ENCODE measurements around the gene CELF2.

CELF2 gene

DNA sequence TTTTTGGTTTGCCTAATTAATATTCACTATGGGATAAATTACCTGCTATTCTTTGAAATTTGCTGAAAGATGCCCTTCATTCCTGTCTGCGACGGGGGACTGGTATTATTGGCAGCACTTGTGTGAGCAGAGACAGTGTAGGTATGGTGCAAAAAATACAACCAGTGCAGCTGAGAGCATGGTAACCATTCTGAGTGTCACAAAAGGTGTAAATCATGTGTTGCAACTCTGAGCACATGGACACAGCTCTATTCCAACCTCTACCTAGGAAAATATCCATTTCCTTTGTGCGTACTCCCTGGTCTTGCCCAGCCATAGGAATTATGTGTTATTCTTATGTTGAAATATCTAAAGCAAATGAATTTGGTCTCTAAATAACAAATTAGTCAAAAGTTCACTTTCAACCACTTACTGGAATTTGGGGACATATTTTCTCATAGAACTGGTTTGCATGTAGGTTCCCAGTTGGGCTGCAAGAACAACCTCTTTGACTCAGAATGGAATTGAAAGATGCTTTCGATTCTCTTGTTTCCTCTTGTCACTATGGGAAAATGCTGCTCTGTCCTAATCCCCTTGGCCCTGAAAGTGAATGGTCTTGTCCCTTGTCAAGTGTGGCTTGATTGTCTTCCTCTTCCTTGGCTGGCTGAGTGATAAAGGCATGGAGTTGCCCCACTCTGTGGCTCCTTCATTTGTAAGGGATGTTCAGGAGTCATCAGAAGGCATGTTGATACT is 57.0 kb downstream of the CELF2 start:
- POLR2A ChIA-PET: no interaction called here
- H3K36me3 ChIP-seq (ENCODE audit: control insufficient read depth in 2 of 2, insufficient read depth in 1 of 2, low read length in 2 of 2): no peaks in the 10 kb centered on the region
- CTCF ChIA-PET: no interaction called here
- 0 out of 2 replicates have a peak, but pooled peaks cover 2% of the 10 kb centered on the region for H3K4me1 ChIP-seq (ENCODE audit: control insufficient read depth, insufficient read depth, low read length)
- H3K9me3 ChIP-seq (ENCODE audit: control insufficient read depth, insufficient read depth, low read depth, low read length): no peaks in the 10 kb centered on the region
- TF ChIP-seq, protein P1, sequence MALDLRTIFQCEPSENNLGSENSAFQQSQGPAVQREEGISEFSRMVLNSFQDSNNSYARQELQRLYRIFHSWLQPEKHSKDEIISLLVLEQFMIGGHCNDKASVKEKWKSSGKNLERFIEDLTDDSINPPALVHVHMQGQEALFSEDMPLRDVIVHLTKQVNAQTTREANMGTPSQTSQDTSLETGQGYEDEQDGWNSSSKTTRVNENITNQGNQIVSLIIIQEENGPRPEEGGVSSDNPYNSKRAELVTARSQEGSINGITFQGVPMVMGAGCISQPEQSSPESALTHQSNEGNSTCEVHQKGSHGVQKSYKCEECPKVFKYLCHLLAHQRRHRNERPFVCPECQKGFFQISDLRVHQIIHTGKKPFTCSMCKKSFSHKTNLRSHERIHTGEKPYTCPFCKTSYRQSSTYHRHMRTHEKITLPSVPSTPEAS (tag by site-specific recombination; IDR thresholded peaks at IDR 0.05): no peak
- TF ChIP-seq, protein P2, sequence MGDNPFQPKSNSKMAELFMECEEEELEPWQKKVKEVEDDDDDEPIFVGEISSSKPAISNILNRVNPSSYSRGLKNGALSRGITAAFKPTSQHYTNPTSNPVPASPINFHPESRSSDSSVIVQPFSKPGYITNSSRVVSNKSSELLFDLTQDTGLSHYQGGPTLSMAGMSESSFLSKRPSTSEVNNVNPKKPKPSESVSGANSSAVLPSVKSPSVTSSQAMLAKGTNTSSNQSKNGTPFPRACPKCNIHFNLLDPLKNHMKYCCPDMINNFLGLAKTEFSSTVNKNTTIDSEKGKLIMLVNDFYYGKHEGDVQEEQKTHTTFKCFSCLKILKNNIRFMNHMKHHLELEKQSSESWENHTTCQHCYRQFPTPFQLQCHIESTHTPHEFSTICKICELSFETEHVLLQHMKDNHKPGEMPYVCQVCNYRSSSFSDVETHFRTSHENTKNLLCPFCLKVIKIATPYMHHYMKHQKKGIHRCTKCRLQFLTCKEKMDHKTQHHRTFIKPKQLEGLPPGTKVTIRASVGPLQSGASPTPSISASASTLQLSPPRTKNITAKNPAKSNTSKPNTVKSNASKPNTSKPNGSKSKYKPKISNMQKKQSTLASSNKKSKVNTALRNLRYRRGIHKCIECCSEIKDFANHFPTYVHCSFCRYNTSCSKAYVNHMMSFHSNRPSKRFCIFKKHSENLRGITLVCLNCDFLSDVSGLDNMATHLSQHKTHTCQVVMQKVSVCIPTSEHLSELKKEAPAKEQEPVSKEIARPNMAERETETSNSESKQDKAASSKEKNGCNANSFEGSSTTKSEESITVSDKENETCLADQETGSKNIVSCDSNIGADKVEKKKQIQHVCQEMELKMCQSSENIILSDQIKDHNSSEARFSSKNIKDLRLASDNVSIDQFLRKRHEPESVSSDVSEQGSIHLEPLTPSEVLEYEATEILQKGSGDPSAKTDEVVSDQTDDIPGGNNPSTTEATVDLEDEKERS (tag by site-specific recombination; IDR thresholded peaks at IDR 0.05): no peak
- TF ChIP-seq ZNF837 (tag by site-specific recombination; IDR thresholded peaks at IDR 0.05) (no peak), ZNF112 (tag by site-specific recombination; IDR thresholded peaks at IDR 0.05) (no peak), OSR2 (tag by site-specific recombination; IDR thresholded peaks at IDR 0.05) (no peak)
- TF ChIP-seq, protein P3, sequence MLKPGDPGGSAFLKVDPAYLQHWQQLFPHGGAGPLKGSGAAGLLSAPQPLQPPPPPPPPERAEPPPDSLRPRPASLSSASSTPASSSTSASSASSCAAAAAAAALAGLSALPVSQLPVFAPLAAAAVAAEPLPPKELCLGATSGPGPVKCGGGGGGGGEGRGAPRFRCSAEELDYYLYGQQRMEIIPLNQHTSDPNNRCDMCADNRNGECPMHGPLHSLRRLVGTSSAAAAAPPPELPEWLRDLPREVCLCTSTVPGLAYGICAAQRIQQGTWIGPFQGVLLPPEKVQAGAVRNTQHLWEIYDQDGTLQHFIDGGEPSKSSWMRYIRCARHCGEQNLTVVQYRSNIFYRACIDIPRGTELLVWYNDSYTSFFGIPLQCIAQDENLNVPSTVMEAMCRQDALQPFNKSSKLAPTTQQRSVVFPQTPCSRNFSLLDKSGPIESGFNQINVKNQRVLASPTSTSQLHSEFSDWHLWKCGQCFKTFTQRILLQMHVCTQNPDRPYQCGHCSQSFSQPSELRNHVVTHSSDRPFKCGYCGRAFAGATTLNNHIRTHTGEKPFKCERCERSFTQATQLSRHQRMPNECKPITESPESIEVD (tag by site-specific recombination; IDR thresholded peaks at IDR 0.05): no peak
- H3K27ac ChIP-seq (ENCODE audit: extremely low read depth, low read depth, low read length): no peak overlapping the region
- H3K4me3 ChIP-seq (ENCODE audit: low read depth, low read length): no peak overlapping the region

DNA sequence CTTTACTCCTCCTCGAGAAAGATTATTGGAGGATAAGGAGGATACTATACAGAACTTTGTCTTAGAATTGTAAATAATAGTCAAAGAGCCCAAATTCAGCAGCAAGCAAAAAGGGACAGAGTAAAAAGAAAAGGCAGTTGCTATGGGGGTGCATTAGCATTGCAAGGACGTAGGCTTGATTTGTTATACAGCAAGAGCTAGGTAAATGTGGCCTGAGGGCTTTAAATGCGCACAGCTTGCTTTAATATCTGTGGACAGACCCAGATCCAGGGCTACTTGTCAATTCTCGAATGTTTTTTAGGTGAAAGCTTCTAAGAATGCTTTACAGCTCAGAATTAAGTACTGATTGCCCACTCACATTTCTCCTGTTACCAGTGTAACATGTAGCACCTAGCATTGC is 58.5 kb downstream of the CELF2 start:
- CTCF ChIA-PET: interaction anchor here (0.6 to 1.1 kb wide), 3 partner anchors 18 to 192 kb away, joined by 3 to 4 read pairs (median 3); no protein-coding TSS in a partner anchor

DNA sequence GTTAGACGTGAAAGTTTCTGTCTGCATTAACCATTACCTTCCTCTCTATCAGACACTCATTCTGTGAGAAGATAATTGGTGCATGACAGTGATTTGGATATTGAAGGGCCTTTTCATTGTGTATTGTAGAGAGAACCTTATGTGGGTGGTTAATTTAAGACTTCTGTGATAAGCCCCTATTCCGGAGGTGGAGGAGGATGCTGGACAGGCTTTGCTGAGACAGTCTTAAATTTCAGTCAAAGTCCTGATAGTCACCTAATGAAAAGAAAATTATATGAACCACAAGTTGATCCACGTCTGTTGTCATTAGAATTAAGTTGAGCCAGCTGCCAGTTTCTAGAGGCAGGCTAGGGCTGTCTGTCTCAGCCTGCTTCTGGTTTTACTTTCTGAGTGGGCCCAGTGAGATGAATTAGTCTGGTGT is 62.9 kb downstream of the CELF2 start:
- Histone ChIP-seq H3K4me3 (ENCODE audit: low read depth, low read length) (no peak overlapping the region), H3K36me3 (ENCODE audit: control insufficient read depth in 2 of 2, insufficient read depth in 1 of 2, low read length in 2 of 2) (no peaks in the 10 kb centered on the region), H3K4me1 (ENCODE audit: control insufficient read depth, insufficient read depth, low read length) (peaks cover 4% of the 10 kb centered on the region; the same call in 1 of the 2 replicates), H3K27ac (ENCODE audit: extremely low read depth, low read depth, low read length) (no peak overlapping the region), H3K9me3 (ENCODE audit: control insufficient read depth, insufficient read depth, low read depth, low read length) (no peaks in the 10 kb centered on the region)
- POLR2A ChIA-PET: no interaction called here
- TF ChIP-seq ZFHX2 (tag by site-specific recombination; conservative IDR thresholded peaks at IDR 0.05) (peak; percentile 55), ZNF654 (tag by site-specific recombination; IDR thresholded peaks at IDR 0.05; ENCODE audit: low read depth) (no peak), ZNF707 (tag by site-specific recombination; IDR thresholded peaks at IDR 0.05) (no peak), EGR2 (tag by site-specific recombination; IDR thresholded peaks at IDR 0.05; ENCODE audit: low read depth) (peak; percentile 75), OVOL3 (tag by site-specific recombination; IDR thresholded peaks at IDR 0.05) (no peak), GLI2 (tag by site-specific recombination; IDR thresholded peaks at IDR 0.05; ENCODE audit: borderline replicate concordance, low read depth) (no peak)
- TF ChIP-seq, protein P4, sequence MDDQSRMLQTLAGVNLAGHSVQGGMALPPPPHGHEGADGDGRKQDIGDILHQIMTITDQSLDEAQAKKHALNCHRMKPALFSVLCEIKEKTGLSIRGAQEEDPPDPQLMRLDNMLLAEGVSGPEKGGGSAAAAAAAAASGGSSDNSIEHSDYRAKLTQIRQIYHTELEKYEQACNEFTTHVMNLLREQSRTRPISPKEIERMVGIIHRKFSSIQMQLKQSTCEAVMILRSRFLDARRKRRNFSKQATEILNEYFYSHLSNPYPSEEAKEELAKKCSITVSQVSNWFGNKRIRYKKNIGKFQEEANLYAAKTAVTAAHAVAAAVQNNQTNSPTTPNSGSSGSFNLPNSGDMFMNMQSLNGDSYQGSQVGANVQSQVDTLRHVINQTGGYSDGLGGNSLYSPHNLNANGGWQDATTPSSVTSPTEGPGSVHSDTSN (CRISPR knock-in tag; IDR thresholded peaks at IDR 0.05): no peak
- TF ChIP-seq, protein P2 (tag by site-specific recombination; IDR thresholded peaks at IDR 0.05): no peak
- CTCF ChIA-PET: no interaction called here

More for the DNA sequence above, 58.5 kb downstream of the CELF2 start:
- Histone ChIP-seq H3K4me3 (ENCODE audit: low read depth, low read length) (no peak overlapping the region), H3K4me1 (ENCODE audit: control insufficient read depth, insufficient read depth, low read length) (peaks cover 7% of the 10 kb centered on the region; the same call in 1 of the 2 replicates), H3K36me3 (ENCODE audit: control insufficient read depth in 2 of 2, insufficient read depth in 1 of 2, low read length in 2 of 2) (no peaks in the 10 kb centered on the region), H3K9me3 (ENCODE audit: control insufficient read depth, insufficient read depth, low read depth, low read length) (no peaks in the 10 kb centered on the region), H3K27ac (ENCODE audit: extremely low read depth, low read depth, low read length) (no peak overlapping the region)
- no peak for TF ChIP-seq GLIS1 (tag by site-specific recombination; IDR thresholded peaks at IDR 0.05)
- TF ChIP-seq ZFP37 (tag by site-specific recombination; IDR thresholded peaks at IDR 0.05): no peak
- POLR2A ChIA-PET: no interaction called here
